Endothelial cell (in vitro differentiated cells): ENCODE measurements around the gene CYGB. TPM values are rescaled to one million over a fixed set of nuclear protein-coding genes. Genes with fewer than 3 reads are reported as not detected.
A peak's percentile ranks its signal among the peaks of the same experiment; 100 is the strongest.
"Not testable (repeated sequence)": the region's sequence is repeated elsewhere in the genome, so short reads cannot be mapped to it uniquely, and the experiment has no call there.

Source experiments
- DNase-seq: peaks from one replicate; pipeline ENCODE4 v3.0.0; 2021; ENCODE audit warnings: low spot score
- H3K27ac Mint-ChIP-seq: one replicate; pipeline ENCODE4 v1.8.0; 2021; ENCODE audit warnings: mixed read lengths, inconsistent platforms; ENCODE audit not compliant: unreplicated experiment
- H3K27me3 Mint-ChIP-seq: one replicate; pipeline ENCODE4 v1.8.0; 2021; ENCODE audit warnings: mild to moderate bottlenecking, moderate library complexity, mixed read lengths, inconsistent platforms; ENCODE audit not compliant: unreplicated experiment
- H3K36me3 Mint-ChIP-seq: one replicate; pipeline ENCODE4 v1.8.0; 2021; ENCODE audit warnings: mild to moderate bottlenecking, low read depth, mixed read lengths, inconsistent platforms; ENCODE audit not compliant: unreplicated experiment
- H3K4me1 Mint-ChIP-seq: one replicate; pipeline ENCODE4 v1.8.0; 2021; ENCODE audit warnings: mild to moderate bottlenecking, mixed read lengths, inconsistent platforms; ENCODE audit not compliant: unreplicated experiment
- H3K4me3 Mint-ChIP-seq: one replicate; pipeline ENCODE4 v1.8.0; 2021; ENCODE audit warnings: mild to moderate bottlenecking, mixed read lengths, inconsistent platforms; ENCODE audit not compliant: unreplicated experiment
- H3K9me3 Mint-ChIP-seq: one replicate; pipeline ENCODE4 v1.8.0; 2021; ENCODE audit warnings: mixed read lengths, inconsistent platforms; ENCODE audit not compliant: unreplicated experiment
- total RNA-seq: library from RNA; stranded (reverse); fragmentation: NEBNext Ultra II Directional; extraction: Animal tissue kit (Norgen Biotek cat#: 25700); gene quantifications from one replicate; pipeline ENCODE4 v1.2.1, GENCODE V29; 2021; ENCODE audit not compliant: unreplicated experiment
- TF ChIP-seq, protein P1 (sequence below): fragments of 200-600 bp; sonication (generic); IDR thresholded peaks from one replicate; pipeline ENCODE4 v1.5.0; 2021; ENCODE audit warnings: antibody characterized with exemption; ENCODE audit not compliant: unreplicated experiment

The CYGB gene
- total RNA-seq, 1 donor from 2014 or later: 0.51 TPM

DNA sequence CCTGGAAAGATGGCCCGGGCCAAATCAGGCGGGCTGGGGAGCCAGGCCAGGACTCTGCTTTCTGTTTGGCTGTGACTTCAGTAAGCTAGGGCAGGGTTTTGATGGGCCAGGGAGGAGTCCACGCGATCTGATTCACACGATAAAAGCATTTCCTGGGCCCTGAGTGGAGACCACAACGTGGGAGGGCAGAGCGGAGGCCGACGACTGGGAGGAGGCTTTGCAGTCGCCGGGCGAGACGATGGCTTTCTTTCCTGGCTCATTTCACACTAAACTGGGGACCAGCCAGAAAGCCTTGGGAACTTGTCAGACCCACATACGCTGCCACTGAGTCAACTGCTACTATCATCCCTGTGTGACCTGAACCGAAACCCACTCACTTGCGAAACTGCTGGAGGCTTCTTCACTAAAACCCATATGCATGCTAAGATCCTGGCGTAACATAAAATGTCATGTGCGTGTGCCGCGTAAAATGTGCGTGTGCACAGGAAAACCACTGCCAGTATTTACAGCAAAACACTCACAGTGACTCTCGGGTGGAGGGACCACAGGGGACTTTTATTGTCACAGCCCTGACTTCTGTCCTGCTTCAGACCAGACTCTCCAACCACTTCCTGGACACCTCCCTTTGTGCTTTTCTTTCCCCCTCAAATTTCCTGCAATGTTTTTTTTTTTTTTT lies 22.1 kb downstream of the CYGB start:
- TF ChIP-seq, protein P1, sequence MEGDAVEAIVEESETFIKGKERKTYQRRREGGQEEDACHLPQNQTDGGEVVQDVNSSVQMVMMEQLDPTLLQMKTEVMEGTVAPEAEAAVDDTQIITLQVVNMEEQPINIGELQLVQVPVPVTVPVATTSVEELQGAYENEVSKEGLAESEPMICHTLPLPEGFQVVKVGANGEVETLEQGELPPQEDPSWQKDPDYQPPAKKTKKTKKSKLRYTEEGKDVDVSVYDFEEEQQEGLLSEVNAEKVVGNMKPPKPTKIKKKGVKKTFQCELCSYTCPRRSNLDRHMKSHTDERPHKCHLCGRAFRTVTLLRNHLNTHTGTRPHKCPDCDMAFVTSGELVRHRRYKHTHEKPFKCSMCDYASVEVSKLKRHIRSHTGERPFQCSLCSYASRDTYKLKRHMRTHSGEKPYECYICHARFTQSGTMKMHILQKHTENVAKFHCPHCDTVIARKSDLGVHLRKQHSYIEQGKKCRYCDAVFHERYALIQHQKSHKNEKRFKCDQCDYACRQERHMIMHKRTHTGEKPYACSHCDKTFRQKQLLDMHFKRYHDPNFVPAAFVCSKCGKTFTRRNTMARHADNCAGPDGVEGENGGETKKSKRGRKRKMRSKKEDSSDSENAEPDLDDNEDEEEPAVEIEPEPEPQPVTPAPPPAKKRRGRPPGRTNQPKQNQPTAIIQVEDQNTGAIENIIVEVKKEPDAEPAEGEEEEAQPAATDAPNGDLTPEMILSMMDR: no peak
- DNase-seq: no peak
- Mint-ChIP-seq H3K4me1 (peaks cover 23% of the 10 kb centered on the region), H3K27me3 (peaks cover 2% of the 10 kb centered on the region), H3K36me3 (peaks cover 4% of the 10 kb centered on the region), H3K27ac (peak overlapping the region; percentile 87), H3K4me3 (no peak overlapping the region), H3K9me3 (no peaks in the 10 kb centered on the region)

DNA sequence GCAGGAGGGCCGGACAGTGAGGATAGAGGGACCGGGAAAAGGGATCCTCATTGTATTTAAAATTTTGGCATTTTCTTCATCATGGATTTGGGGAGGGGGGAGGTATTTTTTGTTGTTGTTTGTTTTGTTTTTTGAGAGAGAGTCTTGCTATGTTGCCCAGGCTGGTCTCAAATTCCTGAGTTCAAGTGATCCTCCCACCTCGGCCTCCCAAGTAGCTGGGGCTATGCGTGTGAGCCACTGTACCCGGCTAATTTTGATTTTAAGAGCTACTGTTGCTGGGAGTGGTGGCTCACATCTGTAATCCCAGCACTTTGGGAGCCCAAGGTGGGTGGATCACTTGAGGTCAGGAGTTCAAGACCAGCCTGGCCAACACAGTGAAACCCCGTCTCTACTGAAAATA lies 23.2 kb downstream of the CYGB start:
- H3K27me3 Mint-ChIP-seq, H3K36me3 Mint-ChIP-seq, DNase-seq, H3K27ac Mint-ChIP-seq, H3K9me3 Mint-ChIP-seq: not testable (repeated sequence)
- Mint-ChIP-seq H3K4me3 (peak overlapping the region; percentile 31), H3K4me1 (peaks cover 20% of the 10 kb centered on the region)

GRCh38 chr17:76513306-76513692 lies 24.2 kb downstream of the CYGB start:
- H3K4me1 Mint-ChIP-seq: peaks cover 14% of the 10 kb centered on the region
- H3K9me3 Mint-ChIP-seq: no peaks in the 10 kb centered on the region
- TF ChIP-seq, protein P1: no peak
- DNase-seq: no peak
- peaks cover 4% of the 10 kb centered on the region for H3K36me3 Mint-ChIP-seq
- H3K4me3 Mint-ChIP-seq: no peak overlapping the region
- H3K27me3 Mint-ChIP-seq: peaks cover 2% of the 10 kb centered on the region
- no peak overlapping the region for H3K27ac Mint-ChIP-seq

DNA sequence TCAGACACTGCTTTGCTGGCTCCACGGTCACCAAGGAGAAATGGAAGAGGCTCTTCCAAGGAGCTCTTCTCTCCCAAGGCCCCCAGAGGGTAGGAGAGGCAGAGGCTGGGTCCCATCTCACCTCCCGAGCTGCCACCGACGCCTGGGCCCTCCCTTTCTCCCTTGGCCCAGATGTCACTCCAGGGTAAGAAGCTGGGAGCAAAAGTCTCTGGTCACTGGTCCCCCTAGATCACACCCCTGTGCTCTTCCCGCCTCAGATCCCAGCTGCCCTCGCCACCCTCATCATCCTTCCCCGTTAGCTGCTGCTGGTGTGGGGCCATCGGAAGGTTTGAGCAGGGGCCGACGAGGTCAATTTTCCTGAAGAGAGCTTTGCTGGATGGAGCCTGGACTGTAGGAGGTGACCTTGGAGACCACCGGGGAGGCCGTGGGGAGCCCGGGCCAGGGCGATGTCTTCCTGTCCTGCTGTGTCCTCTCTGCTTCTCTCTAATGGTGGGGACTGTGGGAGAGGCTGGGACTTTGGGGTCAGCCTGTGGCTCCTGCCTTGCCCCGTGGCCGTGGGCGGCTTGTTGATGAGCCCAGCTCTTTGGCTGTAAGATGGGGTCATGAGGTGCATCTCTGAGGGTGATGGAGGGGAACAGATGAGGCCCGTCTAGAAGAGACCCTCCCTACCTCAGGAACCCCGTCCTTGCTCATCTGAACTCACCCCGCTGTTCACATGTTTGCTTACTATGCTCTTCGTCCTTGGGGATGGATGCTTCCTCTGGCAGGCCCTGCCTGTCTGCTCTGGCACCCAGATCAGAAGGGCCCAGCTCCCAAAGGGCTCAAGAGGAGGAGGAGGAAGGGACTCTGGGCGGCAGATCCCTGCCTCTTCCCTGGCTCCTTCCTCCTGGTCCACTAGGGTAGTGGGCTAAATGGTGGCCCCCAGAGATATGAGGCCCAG lies 24.9 kb downstream of the CYGB start:
- Mint-ChIP-seq H3K4me1 (peaks cover 14% of the 10 kb centered on the region), H3K9me3 (no peaks in the 10 kb centered on the region), H3K27me3 (peaks cover 2% of the 10 kb centered on the region), H3K27ac (no peak overlapping the region), H3K36me3 (peaks cover 4% of the 10 kb centered on the region), H3K4me3 (no peak overlapping the region)
- DNase-seq: no peak
- TF ChIP-seq, protein P1: no peak

DNA sequence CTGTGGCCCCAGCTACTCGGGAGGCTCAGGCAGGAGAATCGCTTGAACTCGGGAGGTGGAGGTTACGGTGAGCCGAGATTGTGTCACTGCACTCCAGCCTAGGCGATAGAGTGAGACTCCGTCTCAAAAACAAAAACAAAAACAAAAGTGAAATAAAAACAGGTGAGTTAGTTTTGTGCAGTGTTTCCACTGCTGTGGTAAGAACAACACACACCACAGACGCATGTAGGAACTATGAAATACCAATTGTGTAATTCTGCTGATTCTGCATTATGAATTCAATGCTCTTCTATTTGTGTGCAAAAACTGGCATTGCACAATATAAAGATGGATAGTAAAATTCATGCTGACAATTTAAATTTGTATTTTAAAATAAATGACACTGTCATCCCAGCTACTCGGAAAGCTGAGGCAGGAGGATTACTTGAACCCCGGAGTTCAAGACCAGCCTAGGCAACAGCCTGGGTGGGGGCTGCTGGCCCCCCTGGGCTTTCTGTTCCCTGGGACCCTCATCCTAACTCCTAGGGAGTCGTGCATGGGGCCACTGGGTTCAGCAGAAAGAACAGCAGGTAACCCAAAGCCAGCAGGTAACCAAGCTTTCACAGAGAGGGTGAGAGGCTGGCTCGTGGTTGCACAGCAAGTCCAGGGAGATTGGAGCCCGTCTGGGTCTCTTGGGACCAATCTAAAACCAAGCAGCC lies 25.7 kb downstream of the CYGB start:
- Mint-ChIP-seq H3K9me3 (no peaks in the 10 kb centered on the region), H3K36me3 (peaks cover 4% of the 10 kb centered on the region), H3K27me3 (peaks cover 2% of the 10 kb centered on the region), H3K4me1 (peaks cover 14% of the 10 kb centered on the region), H3K4me3 (no peak overlapping the region), H3K27ac (no peak overlapping the region)
- TF ChIP-seq, protein P1: no peak
- no peak for DNase-seq
